ENCODE results near the gene ARFIP2. TPM values are rescaled to one million over a fixed set of nuclear protein-coding genes. Genes with fewer than 3 reads are reported as not detected.

ARFIP2 gene
- total RNA-seq (2021) (46.0 to 53.1 TPM (median 46.1 TPM) in 3 replicates), Bru-seq, nascent RNA (percentile 87 among the genes with signal in this experiment)
- long read RNA-seq, experiment 1, transcript ARFIP2-202 (8 exons, 1,868 nt), result major isoform, 52 of 152 reads
- long read RNA-seq, experiment 1, transcript ARFIP2-201 (8 exons, 2,543 nt), result minor isoform, 44 of 152 reads
- long read RNA-seq, experiment 1, partial matches to known transcripts, result 27 of 152 reads
- long read RNA-seq, experiment 1, other reads (novel, unspliced or antisense), result 26 of 152 reads
- long read RNA-seq, experiment 2, transcript ARFIP2-202 (8 exons, 1,868 nt), result major isoform, 20 of 70 reads
- long read RNA-seq, experiment 2, transcript ARFIP2-201 (8 exons, 2,543 nt), result minor isoform, 16 of 70 reads
- long read RNA-seq, experiment 2, partial matches to known transcripts, result 17 of 70 reads
- long read RNA-seq, experiment 2, other reads (novel, unspliced or antisense), result 17 of 70 reads
- long read RNA-seq, experiment 3, transcript ARFIP2-202 (8 exons, 1,868 nt), result major isoform, 94 of 196 reads
- long read RNA-seq, experiment 3, transcript ARFIP2-201 (8 exons, 2,543 nt), result minor isoform, 69 of 196 reads
- long read RNA-seq, experiment 3, partial matches to known transcripts, result 13 of 196 reads
- long read RNA-seq, experiment 3, other reads (novel, unspliced or antisense), result 19 of 196 reads

- ATAC-seq (peak; percentile 94), DNase-seq (ENCODE audit: low spot score) (peak; percentile 97)
- Mint-ChIP-seq H3K4me3 (peak within 1 kb of the TSS; percentile 98), H3K27me3 (ENCODE audit: low read depth) (no peaks in the 10 kb centered on the region), H3K36me3 (peaks cover 42% of the 10 kb centered on the region), H3K4me1 (peaks cover 18% of the 10 kb centered on the region), H3K9me3 (no peaks in the 10 kb centered on the region), H3K27ac (peak within 1 kb of the TSS; percentile 99)
- CTCF ChIA-PET, result interaction anchor here (0.9 to 2.4 kb wide), 10 partner anchors 12 to 119 kb away, joined by 3 to 19 read pairs (median 7); no protein-coding TSS in a partner anchor
- POLR2A ChIA-PET, result interaction anchor here (0.6 to 1.7 kb wide), 16 partner anchors 9 to 202 kb away, joined by 3 to 15 read pairs (median 3); partner anchors contain the start of genes DNHD1, MRPL17, SMPD1 and TAF10
- no peak for TF ChIP-seq GTF2I (CRISPR knock-in tag; conservative IDR thresholded peaks at IDR 0.05)
- TF ChIP-seq USF2 (CRISPR knock-in tag; IDR thresholded peaks at IDR 0.05), result peak; percentile 59
- TF ChIP-seq FOXP1 (CRISPR knock-in tag; IDR thresholded peaks at IDR 0.05; ENCODE audit: borderline replicate concordance), result peak; percentile 82; the same call in 1 of the 2 replicates
- peak; percentile 90 for TF ChIP-seq MAX (CRISPR knock-in tag; IDR thresholded peaks at IDR 0.05)
- TF ChIP-seq FOXK1 (CRISPR knock-in tag; IDR thresholded peaks at IDR 0.05), result peak; percentile 97
- peak; percentile 20; the same call in 1 of the 2 replicates for TF ChIP-seq ZNF281 (CRISPR knock-in tag; IDR thresholded peaks at IDR 0.05)
- TF ChIP-seq MYBL2 (CRISPR knock-in tag; IDR thresholded peaks at IDR 0.05), result peak; percentile 91
- TF ChIP-seq JUN (CRISPR knock-in tag; IDR thresholded peaks at IDR 0.05), result peak; percentile 30; the same call in 1 of the 2 replicates
- peak; percentile 79 for TF ChIP-seq TEAD1 (CRISPR knock-in tag; IDR thresholded peaks at IDR 0.05)
- peak; percentile 99 for TF ChIP-seq CREM (CRISPR knock-in tag; IDR thresholded peaks at IDR 0.05)
- TF ChIP-seq CBFB (CRISPR knock-in tag; IDR thresholded peaks at IDR 0.05; ENCODE audit: low read depth), result 0 out of 2 replicates have a peak, but pooled peaks have one; percentile 27
- 0 out of 2 replicates have a peak, but pooled peaks have one; percentile 58 for TF ChIP-seq ZBTB43 (CRISPR knock-in tag; IDR thresholded peaks at IDR 0.05)
- TF ChIP-seq ESRRA (CRISPR knock-in tag; IDR thresholded peaks at IDR 0.05; ENCODE audit: borderline replicate concordance), result 0 out of 2 replicates have a peak, but pooled peaks have one; percentile 53
- peak; percentile 86; the same call in 1 of the 2 replicates for TF ChIP-seq ATF1 (CRISPR knock-in tag; IDR thresholded peaks at IDR 0.05)
- no peak for TF ChIP-seq ERG (CRISPR knock-in tag; IDR thresholded peaks at IDR 0.05)
- TF ChIP-seq NR1H2 (CRISPR knock-in tag; IDR thresholded peaks at IDR 0.05), result no peak
- TF ChIP-seq E2F4 (CRISPR knock-in tag; IDR thresholded peaks at IDR 0.05; ENCODE audit: borderline replicate concordance, low read depth), result 0 out of 2 replicates have a peak, but pooled peaks have one; percentile 34
- 0 out of 2 replicates have a peak, but pooled peaks have one; percentile 63 for TF ChIP-seq NR3C1 (CRISPR knock-in tag; conservative IDR thresholded peaks at IDR 0.05; ENCODE audit: low read depth)
- TF ChIP-seq PREB (CRISPR knock-in tag; IDR thresholded peaks at IDR 0.05; ENCODE audit: borderline replicate concordance), result no peak
- TF ChIP-seq EMX1 (CRISPR knock-in tag; IDR thresholded peaks at IDR 0.05), result no peak
- TF ChIP-seq GABPB1 (CRISPR knock-in tag; IDR thresholded peaks at IDR 0.05), result peak; percentile 82
- TF ChIP-seq ZNF423 (CRISPR knock-in tag; IDR thresholded peaks at IDR 0.05), result no peak
- no peak for TF ChIP-seq SMAD4 (CRISPR knock-in tag; IDR thresholded peaks at IDR 0.05)
- 0 out of 2 replicates have a peak, but pooled peaks have one; percentile 19 for TF ChIP-seq TEAD4 (CRISPR knock-in tag; IDR thresholded peaks at IDR 0.05)
- TF ChIP-seq CREB1 (CRISPR knock-in tag; IDR thresholded peaks at IDR 0.05), result peak; percentile 86
Observed at GRCh38 chr11:6481012-6481923, at the start of gene ARFIP2, which contains the start of gene TIMM10B. Gene ARFIP2, minus strand, starts transcription at chr11:6481331. Its CDS starts 910 bp downstream, at chr11:6480421. Gene TIMM10B, plus strand, starts transcription at chr11:6481501. Its CDS starts 16 bp downstream, at chr11:6481517.
